Body of pancreas (tissue), 4 donors: Measurements from ENCODE around the gene SCFD2.

ENCODE experiments used
- POLR2A ChIP-seq, 3 donors: fragments of 450-650 bp; IDR thresholded peaks; one replicate each; pipeline ENCODE4 v1.6.1; 2016; ENCODE audit warnings: antibody characterized with exemption in 3 of 3, mild to moderate bottlenecking in 2 of 3
- TF ChIP-seq, protein P1 (sequence below), 7 experiments: fragments of 450-650 bp in 4 of 7; fragments of 200-600 bp in 3 of 7; sonication (generic) in 3 of 7; IDR thresholded peaks; one replicate each; pipeline ENCODE4 v1.5.1; 2016 to 2019; ENCODE audit warnings: antibody characterized with exemption in 7 of 7

DNA sequence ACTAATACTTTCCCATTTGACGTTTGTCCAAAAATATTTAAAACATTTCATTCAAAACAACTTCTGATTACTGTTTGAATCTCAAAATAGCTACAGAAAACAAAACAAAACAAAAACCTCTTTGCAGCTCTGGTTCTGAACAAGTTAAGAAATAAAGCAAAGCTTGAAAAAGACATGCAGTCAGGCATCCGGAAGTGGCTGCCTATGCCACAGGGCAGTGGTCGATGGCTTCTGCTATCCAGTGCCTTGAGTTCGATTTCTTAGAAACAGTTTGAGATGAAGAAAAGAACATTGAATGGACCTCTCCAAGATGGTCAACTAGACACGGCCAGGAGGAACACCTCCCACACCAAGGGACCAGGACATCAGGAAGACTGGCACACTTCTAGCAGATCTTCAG lies 125.3 kb downstream of the SCFD2 start:
- TF ChIP-seq, protein P1, sequence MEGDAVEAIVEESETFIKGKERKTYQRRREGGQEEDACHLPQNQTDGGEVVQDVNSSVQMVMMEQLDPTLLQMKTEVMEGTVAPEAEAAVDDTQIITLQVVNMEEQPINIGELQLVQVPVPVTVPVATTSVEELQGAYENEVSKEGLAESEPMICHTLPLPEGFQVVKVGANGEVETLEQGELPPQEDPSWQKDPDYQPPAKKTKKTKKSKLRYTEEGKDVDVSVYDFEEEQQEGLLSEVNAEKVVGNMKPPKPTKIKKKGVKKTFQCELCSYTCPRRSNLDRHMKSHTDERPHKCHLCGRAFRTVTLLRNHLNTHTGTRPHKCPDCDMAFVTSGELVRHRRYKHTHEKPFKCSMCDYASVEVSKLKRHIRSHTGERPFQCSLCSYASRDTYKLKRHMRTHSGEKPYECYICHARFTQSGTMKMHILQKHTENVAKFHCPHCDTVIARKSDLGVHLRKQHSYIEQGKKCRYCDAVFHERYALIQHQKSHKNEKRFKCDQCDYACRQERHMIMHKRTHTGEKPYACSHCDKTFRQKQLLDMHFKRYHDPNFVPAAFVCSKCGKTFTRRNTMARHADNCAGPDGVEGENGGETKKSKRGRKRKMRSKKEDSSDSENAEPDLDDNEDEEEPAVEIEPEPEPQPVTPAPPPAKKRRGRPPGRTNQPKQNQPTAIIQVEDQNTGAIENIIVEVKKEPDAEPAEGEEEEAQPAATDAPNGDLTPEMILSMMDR (IDR thresholded peaks at IDR 0.05) = no peak
- TF ChIP-seq POLR2A (IDR thresholded peaks at IDR 0.05) = no peak
